K562 (cell line): ENCODE results near the gene KRT80. TPM values are rescaled to one million over a fixed set of nuclear protein-coding genes. Genes with fewer than 3 reads are reported as not detected.
A peak's percentile ranks its signal among the peaks of the same experiment; 100 is the strongest.

Source experiments
- AFF4 ChIP-seq: sonication (generic); formaldehyde crosslinking; IDR thresholded peaks from 2 replicates; pipeline ENCODE4 v1.8.0; 2023; ENCODE audit warnings: mild to moderate bottlenecking, missing genetic modification reagents
- KLF6 ChIP-seq: fragments of 250-450 bp; sonication (Bioruptor Pico); IDR thresholded peaks from 2 replicates; pipeline ENCODE4 v1.4.0; 2020; ENCODE audit warnings: mild to moderate bottlenecking, moderate library complexity, borderline replicate concordance
- NR3C1 ChIP-seq: sonication (generic); formaldehyde crosslinking; IDR thresholded peaks from 2 replicates; pipeline ENCODE4 v1.8.1; 2022; ENCODE audit warnings: missing genetic modification reagents
- RUNX1 ChIP-seq: sonication (generic); IDR thresholded peaks from 2 replicates; pipeline ENCODE4 v1.6.1; 2016; ENCODE audit warnings: antibody characterized with exemption, low read depth
- SAFB ChIP-seq: fragments of 200-400 bp; formaldehyde crosslinking; IDR thresholded peaks from 2 replicates; pipeline ENCODE4 v1.6.1; 2017; ENCODE audit warnings: low read depth, low read length, borderline replicate concordance
- TBP ChIP-seq: optimal IDR thresholded peaks from 2 replicates; pipeline ENCODE3; 2011; ENCODE audit warnings: low read depth, low read length, improper control_type of control experiment
- ZHX1 ChIP-seq: fragments of 150-350 bp; conservative IDR thresholded peaks from 2 replicates; pipeline ENCODE4 v1.6.1; 2014; ENCODE audit warnings: low read length
- ZNF174 ChIP-seq: fragments of 250-450 bp; sonication (Bioruptor Pico); IDR thresholded peaks from 2 replicates; pipeline ENCODE4 v1.4.0; 2020; ENCODE audit warnings: mild to moderate bottlenecking
- ZNF282 ChIP-seq: sonication (generic); formaldehyde crosslinking; IDR thresholded peaks from 2 replicates; pipeline ENCODE4 v1.8.1; 2023; ENCODE audit warnings: missing genetic modification reagents
- ZNF347 ChIP-seq: fragments of 450-650 bp; formaldehyde crosslinking; IDR thresholded peaks from 2 replicates; pipeline ENCODE4 v1.4.0; 2020; ENCODE audit warnings: low read depth, mild to moderate bottlenecking, moderate library complexity
- polyA plus RNA-seq, 8 experiments: library from polyadenylated mRNA; depleted of rRNA in 4 of 8; stranded (reverse) in 5 of 8; unstranded in 3 of 8; fragments of >200 nt; fragmentation: Nextera tagmentation in 2 of 8; fragmentation: Illumina TruSeq in 1 of 8; extraction: Ambion mirVana in 2 of 8; extraction: Trizol in 1 of 8; gene quantifications; 2 replicates each; pipeline versions ENCODE4 v1.2.1 to v1.2.3, GENCODE V29; 2011 to 2014; ENCODE audit warnings: inconsistent platforms in 1 of 8, missing spikeins in 1 of 8
- total RNA-seq, 7 experiments: library from RNA; depleted of rRNA in 6 of 7; stranded (reverse); fragments of >200 nt in 6 of 7; fragmentation: Illumina TruSeq in 2 of 7; extraction: Trizol in 2 of 7; gene quantifications; 2 replicates each; pipeline versions ENCODE4 v1.2.1 to v1.2.3, GENCODE V29; 2011 to 2021; ENCODE audit warnings: low replicate concordance in 1 of 7

KRT80 gene
- total and polyA plus RNA-seq, 9 of the 15 experiments (the other 6 are each of a cell fraction or from before 2014, with no cell fraction given) = not detected

GRCh38 chr12:52120951-52121823 is 70.6 kb downstream of the KRT80 start (continued):
- no peak for TF ChIP-seq ZHX1
- no peak for TF ChIP-seq TBP
- no peak for TF ChIP-seq AFF4 (CRISPR knock-in tag)
- TF ChIP-seq NR3C1 (CRISPR knock-in tag) = no peak
- TF ChIP-seq ZNF347 (CRISPR knock-in tag) = no peak
- no peak for TF ChIP-seq ZNF174
- TF ChIP-seq KLF6 (CRISPR knock-in tag) = peak; percentile 44; the same call in 1 of the 2 replicates
- no peak for TF ChIP-seq RUNX1
- no peak for TF ChIP-seq SAFB
- TF ChIP-seq ZNF282 (CRISPR knock-in tag) = no peak
